HG02885 (cell line): ENCODE data around the gene SPTLC1.

Source experiments
- ATAC-seq: cut with Tn5 transposase; IDR thresholded peaks from one replicate; pipeline ENCODE4 v1.9.1; 2021; ENCODE audit warnings: mild to moderate bottlenecking; ENCODE audit not compliant: unreplicated experiment, poor library complexity

The SPTLC1 gene

DNA sequence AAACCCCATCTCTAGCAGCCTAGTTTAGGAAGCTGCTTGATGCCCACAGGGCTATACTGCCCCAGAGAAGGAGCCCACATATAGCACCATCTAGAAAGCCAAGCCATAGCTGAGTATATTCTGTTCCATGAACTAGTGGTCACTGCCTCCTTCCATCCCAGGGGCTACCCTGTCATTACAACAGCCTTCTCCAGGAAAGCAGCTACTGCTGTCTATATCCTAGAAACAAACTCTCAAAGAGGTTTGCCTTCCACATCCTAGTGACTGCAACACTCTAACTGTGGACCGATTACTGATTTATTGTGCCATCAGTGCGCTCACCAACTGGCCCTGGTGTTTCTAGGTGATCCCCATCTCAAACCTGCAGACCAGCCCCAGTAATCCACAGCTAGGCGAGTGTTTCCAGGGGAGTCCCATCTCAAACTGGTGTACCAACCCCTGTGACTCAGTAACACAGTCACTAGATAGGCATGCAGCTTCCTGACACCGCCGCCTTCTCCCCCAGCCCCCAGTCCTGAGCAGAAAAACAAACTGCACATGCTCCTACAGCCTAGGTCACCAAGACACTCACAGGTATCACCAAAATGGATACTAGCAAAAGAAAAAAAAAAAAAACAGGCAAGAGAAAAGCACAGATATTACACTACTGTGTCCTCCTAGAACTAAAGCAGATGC lies 14.8 kb downstream of the SPTLC1 start:
- ATAC-seq, result no peak

DNA sequence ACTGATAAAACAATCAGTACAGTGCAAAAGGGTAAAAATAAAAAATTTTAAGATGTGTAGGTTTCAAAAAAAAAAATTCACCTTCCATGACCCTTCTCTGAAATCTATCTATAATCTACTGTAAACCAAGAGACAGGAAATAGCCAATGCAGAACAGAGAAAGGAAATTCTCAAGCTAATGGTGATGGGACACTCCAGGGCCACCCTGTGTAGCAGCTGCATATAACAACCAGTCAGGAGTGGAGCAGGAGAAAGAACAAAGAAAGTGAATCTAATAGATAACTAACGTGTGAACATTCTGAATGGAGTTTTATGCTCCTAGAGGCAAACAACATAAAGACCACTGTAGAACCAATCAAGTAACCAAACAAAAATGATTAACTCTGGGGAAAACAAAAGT lies 16.6 kb downstream of the SPTLC1 start:
- ATAC-seq, result peak; percentile 44

DNA sequence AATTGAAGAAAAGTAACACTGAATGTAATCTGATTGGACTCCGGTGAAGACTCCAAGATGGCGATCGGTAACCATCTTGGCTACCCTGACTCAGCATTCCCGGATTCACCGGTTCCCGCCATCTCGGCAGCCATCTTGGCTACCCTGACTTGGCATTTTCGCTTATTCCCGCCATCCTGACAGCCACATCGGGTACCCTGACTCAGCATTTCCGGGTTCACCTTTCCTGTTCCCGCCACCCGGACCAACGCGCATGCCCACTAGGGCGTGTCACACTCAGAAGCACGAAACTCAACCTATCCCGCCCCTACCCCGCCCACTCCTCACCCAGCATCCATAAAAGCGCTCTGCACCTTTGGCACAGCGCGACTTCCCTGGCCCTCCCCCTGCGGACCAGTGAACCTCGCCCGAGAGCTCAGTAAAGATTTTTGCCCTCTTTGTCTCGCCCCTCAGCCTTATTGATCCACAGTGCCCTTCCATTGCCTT lies 17.2 kb downstream of the SPTLC1 start:
- ATAC-seq, result peak; percentile 58

DNA sequence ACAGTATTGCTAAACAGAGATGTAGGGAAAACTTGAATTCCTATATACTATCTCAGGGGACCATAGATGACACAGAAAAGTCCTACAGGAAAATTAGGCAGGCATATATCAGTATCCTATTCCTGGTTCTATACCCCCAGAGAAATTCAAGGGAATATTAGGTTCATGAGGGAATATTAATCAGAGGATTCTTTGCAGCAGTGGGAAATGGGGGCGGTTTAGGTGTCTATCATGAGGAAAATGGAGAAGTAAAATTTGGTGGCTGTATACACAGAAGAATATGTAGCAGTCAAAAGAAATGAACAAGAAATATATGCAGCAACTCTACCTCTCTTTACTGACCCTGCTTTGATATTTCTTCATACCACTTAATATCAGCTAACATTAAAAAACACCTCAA lies 20.0 kb downstream of the SPTLC1 start:
- ATAC-seq, result no peak

DNA sequence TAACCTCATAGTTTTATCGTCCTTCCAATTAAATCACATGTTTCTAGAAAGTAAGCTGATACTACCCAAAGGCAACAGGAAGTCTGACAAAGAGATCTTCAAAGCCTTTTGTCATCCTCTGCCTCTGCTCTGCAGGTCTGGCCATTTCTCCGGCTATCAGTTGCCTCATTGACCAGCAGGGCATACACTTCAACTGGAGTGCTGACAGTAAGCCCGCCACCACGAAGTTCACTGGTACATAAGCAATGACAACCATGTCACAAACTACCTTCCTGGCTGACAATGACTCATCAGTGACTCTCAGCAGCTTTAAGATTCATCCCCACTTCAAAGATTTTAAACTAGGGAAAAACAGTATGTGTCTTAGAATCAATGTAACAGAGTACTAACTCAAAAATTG lies 20.6 kb downstream of the SPTLC1 start:
- ATAC-seq, result no peak

DNA sequence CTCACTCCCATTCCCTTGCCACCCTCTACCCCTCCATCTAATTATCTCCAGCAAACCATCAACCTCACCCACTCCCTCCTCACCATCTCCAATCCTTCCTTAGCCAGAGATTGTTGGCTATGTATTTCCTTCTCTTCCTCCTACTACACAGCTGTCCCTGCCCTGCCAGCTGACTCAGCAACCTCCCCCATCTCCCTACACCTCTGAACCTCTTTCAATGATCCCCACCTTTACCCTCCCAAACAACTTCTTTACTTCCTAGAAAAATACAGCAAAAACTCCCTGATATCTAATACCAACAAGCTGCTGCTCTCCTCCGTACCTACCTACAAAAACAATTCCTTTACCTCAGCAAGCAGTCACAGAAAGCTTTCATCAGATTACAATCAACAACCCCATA lies 37.3 kb downstream of the SPTLC1 start:
- ATAC-seq, result no peak

DNA sequence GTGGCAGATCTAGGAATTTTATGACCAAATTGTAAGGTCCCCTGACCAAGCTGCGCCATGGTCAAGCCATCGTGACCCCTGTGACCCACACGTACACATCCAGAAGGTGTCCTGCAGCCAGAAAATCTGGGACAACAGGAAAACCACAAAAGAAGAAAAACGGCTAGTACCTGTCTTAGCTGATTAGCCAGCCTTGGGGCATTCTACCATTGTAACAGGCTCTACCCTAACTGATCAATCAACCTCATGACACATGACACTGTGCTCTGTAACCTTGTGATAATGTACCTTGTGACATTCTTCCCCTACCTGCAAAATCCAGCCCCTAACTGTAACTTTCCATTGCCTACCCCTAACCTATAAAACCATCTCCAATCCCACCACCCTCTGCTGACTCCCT lies 43.6 kb downstream of the SPTLC1 start:
- ATAC-seq, result no peak

DNA sequence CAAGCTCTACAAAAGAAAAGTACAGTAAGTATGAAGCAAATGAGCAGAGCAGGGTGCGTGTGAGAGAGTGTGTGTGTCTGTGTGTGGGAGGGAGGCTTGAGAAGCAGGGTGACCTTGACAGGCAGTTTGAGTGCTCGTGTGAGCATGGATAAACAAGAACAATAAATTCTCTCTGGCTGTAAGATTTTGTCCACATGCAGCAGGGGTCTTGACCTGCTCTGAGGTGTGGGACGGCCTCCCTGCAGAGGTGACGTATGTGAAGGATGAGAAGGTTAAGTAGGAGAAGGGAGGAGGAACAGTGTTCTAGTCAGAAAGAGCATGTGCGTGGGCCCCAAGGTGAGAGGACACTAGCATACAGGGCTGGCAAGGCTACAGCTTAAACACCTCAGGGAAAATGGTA lies 49.0 kb downstream of the SPTLC1 start:
- ATAC-seq, result no peak

DNA sequence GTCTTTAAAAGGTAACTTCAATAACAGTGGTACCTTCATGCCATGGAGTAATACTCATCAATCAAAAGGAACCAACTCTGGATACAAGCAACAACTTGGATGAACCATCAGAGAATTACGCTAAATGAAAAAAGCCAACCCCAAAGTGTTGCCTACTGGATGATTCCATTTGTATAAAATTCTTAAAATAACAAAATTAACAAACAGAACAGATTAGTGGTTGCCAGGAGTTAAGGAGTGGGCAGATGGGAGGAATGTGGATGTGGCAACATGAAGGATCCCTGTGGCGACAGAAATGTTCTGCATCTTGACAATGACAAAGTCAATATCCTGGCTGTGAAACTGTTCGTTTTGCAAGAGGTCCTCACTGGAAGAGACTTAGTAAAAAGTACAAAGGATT lies 50.5 kb downstream of the SPTLC1 start:
- no peak for ATAC-seq

DNA sequence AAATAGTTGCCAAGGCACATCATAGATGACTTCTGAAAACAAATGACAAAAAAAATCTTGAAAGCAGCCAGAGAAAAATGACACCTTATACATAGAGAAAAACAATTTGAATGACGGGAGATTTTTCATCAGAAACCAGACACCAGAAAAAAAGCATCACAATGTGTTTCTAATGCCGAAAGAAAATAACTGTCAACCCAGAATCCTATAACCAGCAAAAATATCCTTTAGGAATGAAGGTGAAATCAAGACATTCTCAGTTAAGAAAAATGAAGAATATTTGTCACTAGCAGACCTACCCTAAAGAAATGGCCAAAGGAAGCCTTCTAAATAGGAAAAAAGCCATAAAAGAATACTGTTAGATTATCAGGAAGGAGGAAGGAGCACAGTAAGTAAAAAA lies 54.0 kb downstream of the SPTLC1 start:
- ATAC-seq, result no peak

DNA sequence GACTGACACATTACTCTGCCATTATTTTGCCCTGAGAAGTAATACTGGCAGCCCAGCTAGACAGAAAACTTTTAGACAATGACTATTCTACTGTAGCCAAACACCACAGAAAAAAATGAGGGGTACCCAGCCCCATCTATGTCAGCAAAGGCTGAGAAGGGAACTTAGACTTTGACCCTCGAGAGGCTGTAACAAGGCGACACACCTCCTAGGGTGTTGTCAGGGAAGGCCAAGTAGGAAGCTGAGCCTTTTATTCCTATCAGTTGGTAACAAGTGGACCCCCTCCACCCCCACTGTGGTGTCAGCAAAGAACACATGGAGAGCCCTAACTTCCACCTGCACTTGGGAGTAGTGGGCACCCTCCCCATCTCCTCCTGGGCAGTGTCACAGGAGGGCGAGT lies 55.6 kb downstream of the SPTLC1 start:
- no peak for ATAC-seq

DNA sequence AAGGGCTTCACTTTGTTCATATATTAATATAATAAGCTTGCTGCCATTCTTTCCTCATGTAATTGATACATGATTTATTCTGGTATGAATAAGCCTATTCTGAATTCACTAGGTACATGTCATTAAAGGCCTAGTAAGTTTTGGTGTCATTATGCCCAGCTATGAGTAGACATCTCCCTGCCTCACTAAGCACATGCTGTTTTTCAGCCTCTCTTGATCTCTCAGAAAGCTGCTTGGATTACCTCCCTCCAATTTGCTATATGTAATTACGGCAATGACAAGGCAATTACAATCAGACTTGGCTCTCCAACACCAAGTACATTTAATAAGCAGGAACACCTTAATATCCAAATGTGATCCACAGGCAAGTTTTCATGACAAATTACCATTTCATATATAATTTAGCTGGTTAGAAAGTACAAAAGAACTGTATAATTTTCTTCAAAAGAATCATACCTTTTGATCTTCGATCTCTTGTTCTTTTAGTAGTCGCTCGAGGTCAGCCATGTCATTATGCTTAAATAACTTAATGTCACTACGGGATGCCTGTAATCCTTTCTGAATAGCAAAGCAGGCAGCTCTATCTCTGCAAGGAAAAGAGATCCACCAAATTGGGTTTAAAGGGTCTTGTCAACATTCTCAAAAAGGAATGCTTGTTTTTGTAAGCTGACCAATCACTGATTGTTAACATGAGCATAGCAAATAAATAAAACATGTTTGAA lies 56.3 kb downstream of the SPTLC1 start:
- ATAC-seq, result no peak

DNA sequence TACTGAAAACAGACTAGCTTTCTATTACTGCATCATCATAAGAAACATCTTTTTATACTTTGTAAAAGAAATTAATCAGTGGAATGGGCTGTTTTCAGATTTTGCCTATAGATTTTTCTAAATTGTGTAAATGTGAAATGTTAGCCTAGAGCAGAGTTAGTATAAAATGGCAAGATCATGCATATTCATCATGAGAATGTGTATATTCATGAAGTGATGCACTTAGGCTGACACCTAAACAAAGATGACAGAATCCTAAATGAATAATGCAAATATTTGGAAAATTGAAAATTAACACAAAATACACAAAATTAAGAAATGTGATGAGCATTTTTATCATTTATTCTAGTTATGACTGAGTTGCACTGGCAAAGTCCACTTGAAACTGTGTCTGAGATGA lies 57.2 kb downstream of the SPTLC1 start:
- ATAC-seq, result no peak

DNA sequence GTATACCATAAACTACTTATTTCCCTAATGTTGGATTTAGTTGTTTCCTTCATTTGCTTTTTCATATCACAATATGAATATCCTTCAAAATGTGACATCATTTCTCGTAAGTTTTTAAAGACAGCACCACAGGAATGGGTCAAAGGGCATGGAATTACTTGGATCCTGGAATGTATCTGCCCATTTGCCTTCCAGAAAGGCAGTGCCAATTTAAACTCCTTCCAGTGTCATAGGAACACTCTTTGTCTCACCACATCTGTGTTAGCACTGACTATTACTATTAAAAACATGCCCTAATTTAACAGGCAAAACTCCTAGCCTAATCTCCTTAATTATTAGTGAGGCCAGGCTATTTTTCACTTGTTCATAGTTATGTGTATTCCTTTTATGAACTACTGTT lies 58.0 kb downstream of the SPTLC1 start:
- ATAC-seq, result no peak

DNA sequence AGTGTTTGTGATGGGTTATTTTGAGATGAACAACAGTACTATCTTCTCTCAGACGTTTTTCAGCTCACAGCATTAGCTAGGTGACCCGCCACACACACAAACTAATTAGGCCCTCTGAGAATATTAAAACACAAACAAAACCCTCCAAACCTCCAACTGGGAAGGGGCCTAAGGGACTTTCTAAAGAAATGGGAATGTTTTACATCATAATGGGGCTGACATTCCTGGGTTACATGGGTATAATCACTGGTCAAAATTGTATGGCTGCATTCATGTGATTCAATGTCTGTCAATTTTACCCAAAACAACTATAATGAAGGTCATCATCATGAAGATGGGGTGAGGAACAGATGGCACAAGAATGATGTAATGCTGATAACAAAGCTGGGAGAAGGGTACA lies 59.6 kb downstream of the SPTLC1 start:
- ATAC-seq, result no peak

DNA sequence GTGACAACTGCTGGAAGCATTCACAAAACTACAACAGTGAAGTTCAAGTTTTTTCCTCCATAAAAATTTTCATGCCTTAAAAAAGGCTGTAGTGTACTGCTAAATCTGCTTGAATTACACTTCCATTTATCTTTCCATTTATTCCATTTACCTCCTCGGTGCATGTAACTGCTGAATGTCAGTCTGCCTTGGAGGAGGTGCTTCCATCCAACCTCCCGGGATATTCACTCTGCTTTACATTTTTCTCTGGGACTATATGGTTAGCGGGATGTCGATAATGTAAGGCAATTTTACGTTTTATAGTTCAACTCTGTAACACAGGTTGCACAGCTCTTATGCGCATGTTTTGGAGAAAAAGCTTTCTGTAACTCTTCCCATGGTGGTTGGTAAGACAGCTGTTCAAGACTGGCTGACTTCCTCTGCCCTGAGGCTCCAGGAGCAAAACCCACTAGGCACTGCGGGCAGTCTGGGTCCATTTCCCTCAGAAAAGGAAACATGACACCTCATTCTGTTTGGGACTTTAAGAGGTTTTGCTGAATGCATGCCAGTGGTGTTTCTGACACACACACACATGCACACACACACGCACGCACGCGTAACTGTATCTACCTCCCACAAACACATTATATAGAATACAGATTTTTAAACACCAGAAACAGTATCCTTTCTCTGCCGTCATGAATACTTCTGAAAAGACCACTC lies 66.1 kb downstream of the SPTLC1 start:
- ATAC-seq, result no peak

DNA sequence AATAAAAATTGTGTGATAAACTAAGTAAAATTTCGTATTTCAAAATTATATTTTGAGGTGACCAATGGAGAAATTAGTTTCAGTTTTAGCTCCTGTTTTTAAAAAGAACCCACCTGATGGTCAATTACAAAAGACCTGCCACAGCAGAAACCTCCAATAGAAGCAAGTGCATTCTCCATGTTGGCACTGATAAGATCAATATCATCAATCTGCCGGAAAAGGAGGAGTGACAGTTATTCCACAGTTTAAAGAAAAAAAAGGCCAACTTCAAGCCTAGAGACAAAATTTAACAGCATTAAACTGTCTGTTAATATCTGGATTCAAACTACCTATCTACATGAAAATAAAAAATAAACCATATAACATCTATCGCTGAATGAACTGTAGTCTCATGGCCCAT lies 67.7 kb downstream of the SPTLC1 start:
- no peak for ATAC-seq

DNA sequence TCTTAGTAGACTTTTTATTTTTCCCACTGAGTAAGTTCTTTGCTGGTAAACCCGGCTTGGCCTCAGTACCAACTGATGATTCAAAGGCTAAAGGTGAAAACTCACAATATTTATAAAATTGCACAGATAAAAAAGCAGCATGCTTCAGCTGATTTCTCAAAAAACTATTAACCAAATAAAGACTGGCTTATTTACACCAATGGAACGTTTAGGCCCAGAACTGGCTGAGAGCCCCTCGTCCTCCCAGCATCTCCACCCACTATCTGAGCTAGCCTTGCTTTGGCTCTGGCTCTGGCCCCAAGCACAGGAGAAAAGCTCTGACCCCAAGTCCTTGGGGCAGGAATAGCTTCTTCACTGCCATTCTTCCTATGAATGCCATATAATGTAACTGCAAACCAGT lies 68.5 kb downstream of the SPTLC1 start:
- no peak for ATAC-seq

DNA sequence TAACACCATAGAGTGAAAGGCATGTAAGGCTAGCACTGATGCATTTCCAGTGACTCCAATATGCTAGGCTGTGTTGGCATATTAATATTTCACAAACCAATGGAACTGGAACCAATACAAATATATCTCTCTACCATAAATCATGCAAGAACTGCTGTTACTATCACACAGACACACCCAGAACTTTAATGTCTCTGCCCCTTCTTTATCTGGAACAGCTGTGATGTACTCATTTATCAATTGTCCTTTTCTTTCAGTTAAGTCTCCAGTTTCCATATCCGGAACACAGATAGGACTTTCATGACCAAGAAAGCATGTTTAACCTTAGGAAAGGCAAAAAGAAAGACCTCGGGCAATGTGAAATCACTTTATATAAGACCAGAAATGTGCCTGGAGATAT lies 70.3 kb downstream of the SPTLC1 start:
- no peak for ATAC-seq

DNA sequence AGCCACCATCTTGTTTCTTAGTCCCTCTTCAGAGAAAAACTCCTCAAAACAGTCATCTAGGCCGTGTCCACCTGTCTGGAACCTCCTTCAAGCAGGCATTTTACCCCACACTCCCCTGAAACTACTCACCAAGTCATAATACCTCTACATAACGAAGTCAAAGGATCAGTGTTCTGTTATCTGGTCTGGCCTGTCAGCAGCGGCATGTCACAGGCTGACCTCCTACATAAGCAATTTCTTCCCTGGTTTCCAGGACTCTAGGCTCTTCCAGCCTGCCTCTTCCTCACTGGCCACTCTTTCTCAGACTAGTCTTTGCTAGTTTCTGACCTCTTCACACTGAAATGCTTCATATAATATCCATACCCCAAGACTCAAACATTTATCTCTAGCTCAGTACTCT lies 72.2 kb downstream of the SPTLC1 start:
- ATAC-seq, result no peak

DNA sequence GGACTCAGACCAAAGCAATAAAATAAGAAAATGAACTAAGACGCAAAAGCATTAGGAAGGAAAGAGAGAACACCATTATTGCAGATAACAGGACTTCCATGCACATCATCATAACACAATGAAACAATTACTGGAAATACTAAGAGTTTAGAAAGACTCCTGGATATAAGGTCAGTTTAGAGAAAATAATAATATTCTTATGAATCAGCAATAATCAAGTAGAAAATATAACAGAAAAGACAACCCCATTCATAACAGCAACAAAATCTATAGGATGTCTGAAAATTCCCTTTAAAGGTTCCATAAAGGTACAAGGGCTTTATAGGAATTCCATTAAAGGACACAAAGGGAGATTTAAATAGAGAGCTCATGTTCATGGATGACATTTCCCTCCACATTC lies 73.0 kb downstream of the SPTLC1 start:
- ATAC-seq, result no peak

DNA sequence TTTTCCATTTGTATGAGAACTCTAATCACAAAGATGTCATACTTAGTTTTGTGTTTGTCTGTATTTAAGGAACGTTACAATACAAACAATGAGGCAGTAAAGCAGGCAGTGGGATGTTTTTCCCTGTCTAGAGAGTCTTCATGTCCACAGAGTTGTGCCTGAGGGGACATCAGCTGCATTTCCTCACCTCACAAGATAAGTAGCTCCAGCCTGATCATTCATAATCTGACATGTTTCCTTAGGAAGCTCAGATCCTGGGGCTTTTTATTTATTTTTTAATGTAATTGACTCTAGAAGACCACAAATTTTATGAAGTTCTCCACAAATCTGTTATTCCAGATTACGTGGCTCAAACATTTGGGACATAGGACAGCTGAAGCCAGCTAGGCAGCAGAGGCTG lies 78.5 kb downstream of the SPTLC1 start:
- no peak for ATAC-seq
